Thyroid gland (tissue), 4 donors: ENCODE measurements around the gene DLGAP3. TPM values are rescaled to one million over a fixed set of nuclear protein-coding genes. Genes with fewer than 3 reads are reported as not detected.
A peak's percentile ranks its signal among the peaks of the same experiment; 100 is the strongest.

Experiments used
- DNase-seq, 2 donors: peaks; one replicate each; pipeline ENCODE4 v3.0.0-alpha.2; 2019
- H3K27ac ChIP-seq, 3 donors: fragments of 200-600 bp; sonication (generic); 1 replicate in 2 of 3; 2 replicates in 1 of 3; pipeline ENCODE4 v1.5.1; 2016 to 2019; ENCODE audit warnings: mild to moderate bottlenecking in 1 of 3, moderate library complexity in 1 of 3
- H3K27me3 ChIP-seq: fragments of 200-600 bp; sonication (generic); one replicate; pipeline ENCODE4 v1.5.1; 2019
- H3K36me3 ChIP-seq, 2 donors: fragments of 200-600 bp; sonication (generic); one replicate each; pipeline ENCODE4 v1.5.1; 2016 to 2019
- H3K4me1 ChIP-seq, 2 donors: fragments of 200-600 bp; sonication (generic); one replicate each; pipeline ENCODE4 v1.5.1; 2017 to 2019
- H3K4me3 ChIP-seq, 3 donors: fragments of 200-600 bp; sonication (generic); replicated peaks in 1 of 3; 1 replicate in 2 of 3; 2 replicates in 1 of 3; pipeline ENCODE4 v1.5.1; 2016; ENCODE audit warnings: mild to moderate bottlenecking in 1 of 3
- H3K9me3 ChIP-seq: fragments of 200-600 bp; sonication (generic); one replicate; pipeline ENCODE4 v1.5.1; 2017
- CTCF ChIP-seq, 6 experiments: fragments of 200-600 bp in 3 of 6; fragments of 450-650 bp in 3 of 6; sonication (generic) in 3 of 6; IDR thresholded peaks; one replicate each; pipeline ENCODE4 v1.5.1; 2016 to 2019; ENCODE audit warnings: antibody characterized with exemption in 6 of 6, mild to moderate bottlenecking in 2 of 6, inconsistent platforms in 1 of 6, moderate library complexity in 1 of 6
- POLR2A ChIP-seq, 2 donors: fragments of 450-650 bp; IDR thresholded peaks; one replicate each; pipeline ENCODE4 v1.6.1; 2017; ENCODE audit warnings: antibody characterized with exemption in 2 of 2, mild to moderate bottlenecking in 2 of 2, moderate library complexity in 1 of 2
- WGBS, 2 donors: methylation state at CpG; one replicate each; pipeline ENCODE4 v1.1.5; 2017; 5-methylcytosine and 5-hydroxymethylcytosine counted together
- intact Hi-C: fragments of 100-400 bp; cut with DNase I; formaldehyde crosslinking; loops from one replicate; pipeline ENCODE4 v1.15.1; 2023
- total RNA-seq, 4 donors: library from RNA; depleted of rRNA; stranded (reverse); fragments of >200 nt; gene quantifications; one replicate each; pipeline ENCODE4 v1.2.3, GENCODE V29; 2016

DLGAP3 gene
- total RNA-seq, 4 donors from 2014 or later: 0.22 to 0.67 TPM; not detected in 2

- TF ChIP-seq POLR2A (IDR thresholded peaks at IDR 0.05) (no peak), CTCF (IDR thresholded peaks at IDR 0.05) (no peak)
- H3K4me1 ChIP-seq: peaks cover 10 to 73% of the 10 kb centered on the region in 2 donors
- no peaks in the 10 kb centered on the region for H3K27me3 ChIP-seq
- H3K27ac ChIP-seq: peak overlapping the region in 1 of 3 donors; percentile 18
- DNase-seq: no peak
- H3K4me3 ChIP-seq: no peak overlapping the region
- H3K9me3 ChIP-seq: no peaks in the 10 kb centered on the region
- 79 to 84% methylated on average over 5 to 6 of the region's 6 CpGs for WGBS, 2 donors
- no peaks in the 10 kb centered on the region for H3K36me3 ChIP-seq
- intact Hi-C loops: no loop called here
Observed at GRCh38 chr1:34831721-34832246, 97.7 kb downstream of the DLGAP3 start.

- WGBS, 2 donors: 80 to 85% methylated on average over 3 of the region's 3 CpGs
- no peaks in the 10 kb centered on the region for H3K9me3 ChIP-seq
- no peaks in the 10 kb centered on the region for H3K36me3 ChIP-seq
- DNase-seq: no peak
- H3K27me3 ChIP-seq: no peaks in the 10 kb centered on the region
- peak overlapping the region in 2 of 3 donors; percentile 7 to 92 for H3K27ac ChIP-seq
- intact Hi-C loops: no loop called here
- no peak overlapping the region for H3K4me3 ChIP-seq
- peaks cover 12 to 73% of the 10 kb centered on the region in 2 donors for H3K4me1 ChIP-seq
- TF ChIP-seq CTCF (IDR thresholded peaks at IDR 0.05) (no peak), POLR2A (IDR thresholded peaks at IDR 0.05) (no peak)
Observed at GRCh38 chr1:34829250-34829649, 100.2 kb downstream of the DLGAP3 start.

- peaks cover 12 to 73% of the 10 kb centered on the region in 2 donors for H3K4me1 ChIP-seq
- no peak overlapping the region for H3K4me3 ChIP-seq
- peak overlapping the region; percentile 7 to 92 (median 13) for H3K27ac ChIP-seq
- 46 to 50% methylated on average over 2 of the region's 2 CpGs for WGBS, 2 donors
- TF ChIP-seq POLR2A (IDR thresholded peaks at IDR 0.05): no peak
- TF ChIP-seq CTCF (IDR thresholded peaks at IDR 0.05): no peak
- intact Hi-C loops: no loop called here
- H3K9me3 ChIP-seq: no peaks in the 10 kb centered on the region
- no peak for DNase-seq
- H3K27me3 ChIP-seq: no peaks in the 10 kb centered on the region
- H3K36me3 ChIP-seq: no peaks in the 10 kb centered on the region
Observed at GRCh38 chr1:34828611-34829010, 100.8 kb downstream of the DLGAP3 start.

- peak overlapping the region in 1 of 3 donors; percentile 92 for H3K27ac ChIP-seq
- no peak for TF ChIP-seq POLR2A (IDR thresholded peaks at IDR 0.05)
- TF ChIP-seq CTCF (IDR thresholded peaks at IDR 0.05): no peak
- no peaks in the 10 kb centered on the region for H3K9me3 ChIP-seq
- peaks cover 12 to 70% of the 10 kb centered on the region in 2 donors for H3K4me1 ChIP-seq
- no peaks in the 10 kb centered on the region for H3K36me3 ChIP-seq
- 85 to 91% methylated on average over 5 of the region's 5 CpGs for WGBS, 2 donors
- no peak overlapping the region for H3K4me3 ChIP-seq
- no peaks in the 10 kb centered on the region for H3K27me3 ChIP-seq
- intact Hi-C loops: no loop called here
- no peak for DNase-seq
Observed at GRCh38 chr1:34827341-34827941, 102.0 kb downstream of the DLGAP3 start.

- peak; percentile 76 to 86 for DNase-seq
- Histone ChIP-seq H3K4me1 (peaks cover 12 to 60% of the 10 kb centered on the region in 2 donors), H3K27me3 (no peaks in the 10 kb centered on the region), H3K4me3 (no peak overlapping the region), H3K36me3 (no peaks in the 10 kb centered on the region), H3K9me3 (no peaks in the 10 kb centered on the region), H3K27ac (peak overlapping the region; percentile 58 to 92 (median 90))
- intact Hi-C loops: no loop called here
- peak in 2 of 6 experiments; percentile 7 to 11 for TF ChIP-seq CTCF (IDR thresholded peaks at IDR 0.05)
- no peak for TF ChIP-seq POLR2A (IDR thresholded peaks at IDR 0.05)
- 22 to 23% methylated on average over 7 to 9 of the region's 11 CpGs for WGBS, 2 donors
Observed at GRCh38 chr1:34825455-34826091, 103.9 kb downstream of the DLGAP3 start.
